Thyroid gland (tissue), 4 donors: ENCODE results near the gene TGM3.

Experiments
- CTCF ChIP-seq, 6 experiments: fragments of 200-600 bp in 3 of 6; fragments of 450-650 bp in 3 of 6; sonication (generic) in 3 of 6; IDR thresholded peaks; one replicate each; pipeline ENCODE4 v1.5.1; 2016 to 2019; ENCODE audit warnings: antibody characterized with exemption in 6 of 6, mild to moderate bottlenecking in 2 of 6, inconsistent platforms in 1 of 6, moderate library complexity in 1 of 6
- POLR2A ChIP-seq, 2 donors: fragments of 450-650 bp; IDR thresholded peaks; one replicate each; pipeline ENCODE4 v1.6.1; 2017; ENCODE audit warnings: antibody characterized with exemption in 2 of 2, mild to moderate bottlenecking in 2 of 2, moderate library complexity in 1 of 2

GRCh38 chr20:2264118-2264517, 31.7 kb upstream of the TGM3 start:
- no peak for TF ChIP-seq POLR2A (IDR thresholded peaks at IDR 0.05)
- TF ChIP-seq CTCF (IDR thresholded peaks at IDR 0.05): no peak
